ENCODE results near the gene IQCM. TPM values are rescaled to one million over a fixed set of nuclear protein-coding genes. Genes with fewer than 3 reads are reported as not detected.

The IQCM gene
- polyA plus RNA-seq, 3 donors = not detected

DNA sequence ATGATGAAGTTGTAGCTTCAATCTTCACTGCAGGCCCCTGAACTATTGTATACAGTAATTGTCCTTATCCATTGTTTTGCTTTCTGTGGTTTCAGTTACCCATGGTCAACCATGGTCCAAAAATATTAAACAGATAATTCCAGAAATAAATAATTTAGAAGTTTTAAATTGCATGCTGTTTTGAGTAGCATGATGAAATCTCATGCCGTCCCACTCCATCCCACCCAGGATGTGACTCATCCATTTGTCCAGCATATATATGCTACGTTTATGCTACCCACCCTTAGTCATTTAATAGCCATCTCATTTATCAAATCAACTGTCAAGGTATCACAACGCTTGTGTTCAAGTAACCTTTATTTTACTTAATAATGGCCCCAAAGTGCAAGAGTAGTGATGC lies 34.5 kb downstream of the IQCM start:
- Histone ChIP-seq H3K79me2 (ENCODE audit: insufficient read depth, low read length) (no peaks in the 10 kb centered on the region), H4K20me1 (ENCODE audit: insufficient read depth, low read length) (no peaks in the 10 kb centered on the region), H3K4me3 (replicated peaks in 1 of 3; ENCODE audit: low read depth in 2 of 3, low read length in 3 of 3) (no peak overlapping the region), H3K27ac (ENCODE audit: low read depth in 1 of 2, low read length in 2 of 2) (no peak overlapping the region), H3K36me3 (replicated peaks in 1 of 2; ENCODE audit: control insufficient read depth in 1 of 2, insufficient read depth in 2 of 2, low read length in 2 of 2) (no peaks in the 10 kb centered on the region), H3K4me1 (ENCODE audit: control insufficient read depth in 1 of 2, insufficient read depth in 2 of 2, low read length in 2 of 2) (no peaks in the 10 kb centered on the region), H2AFZ (ENCODE audit: insufficient read depth, low read depth, low read length, poor library complexity, severe bottlenecking) (no peak overlapping the region), H3K4me2 (replicated peaks; ENCODE audit: extremely low read depth, low read length, poor library complexity, severe bottlenecking) (no peak overlapping the region), H3K27me3 (ENCODE audit: control insufficient read depth in 2 of 2, insufficient read depth in 2 of 2, low read length in 2 of 2) (no peaks in the 10 kb centered on the region), H3K9me3 (replicated peaks in 1 of 2; ENCODE audit: control insufficient read depth in 1 of 2, insufficient read depth in 1 of 2, low read length in 2 of 2) (no peaks in the 10 kb centered on the region), H3K9ac (ENCODE audit: insufficient read depth, low read length, poor library complexity, severe bottlenecking) (no peak overlapping the region)
- Mint-ChIP-seq H3K4me1 (no peaks in the 10 kb centered on the region), H3K27me3 (ENCODE audit: low read depth in 3 of 3) (no peaks in the 10 kb centered on the region), H3K27ac (no peak overlapping the region), H3K36me3 (no peaks in the 10 kb centered on the region), H3K4me3 (no peak overlapping the region), H3K9me3 (peaks cover 0 to 11% (median 2%) of the 10 kb centered on the region in 7 donors)
- 100% methylated on average over 1 of the region's 3 CpGs for WGBS (ENCODE audit: insufficient coverage)
- TF ChIP-seq, protein P1, sequence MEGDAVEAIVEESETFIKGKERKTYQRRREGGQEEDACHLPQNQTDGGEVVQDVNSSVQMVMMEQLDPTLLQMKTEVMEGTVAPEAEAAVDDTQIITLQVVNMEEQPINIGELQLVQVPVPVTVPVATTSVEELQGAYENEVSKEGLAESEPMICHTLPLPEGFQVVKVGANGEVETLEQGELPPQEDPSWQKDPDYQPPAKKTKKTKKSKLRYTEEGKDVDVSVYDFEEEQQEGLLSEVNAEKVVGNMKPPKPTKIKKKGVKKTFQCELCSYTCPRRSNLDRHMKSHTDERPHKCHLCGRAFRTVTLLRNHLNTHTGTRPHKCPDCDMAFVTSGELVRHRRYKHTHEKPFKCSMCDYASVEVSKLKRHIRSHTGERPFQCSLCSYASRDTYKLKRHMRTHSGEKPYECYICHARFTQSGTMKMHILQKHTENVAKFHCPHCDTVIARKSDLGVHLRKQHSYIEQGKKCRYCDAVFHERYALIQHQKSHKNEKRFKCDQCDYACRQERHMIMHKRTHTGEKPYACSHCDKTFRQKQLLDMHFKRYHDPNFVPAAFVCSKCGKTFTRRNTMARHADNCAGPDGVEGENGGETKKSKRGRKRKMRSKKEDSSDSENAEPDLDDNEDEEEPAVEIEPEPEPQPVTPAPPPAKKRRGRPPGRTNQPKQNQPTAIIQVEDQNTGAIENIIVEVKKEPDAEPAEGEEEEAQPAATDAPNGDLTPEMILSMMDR (IDR thresholded peaks at IDR 0.05) = no peak
- no peak for DNase-seq
- intact Hi-C loops (cut with micrococcal nuclease) = no loop called here

DNA sequence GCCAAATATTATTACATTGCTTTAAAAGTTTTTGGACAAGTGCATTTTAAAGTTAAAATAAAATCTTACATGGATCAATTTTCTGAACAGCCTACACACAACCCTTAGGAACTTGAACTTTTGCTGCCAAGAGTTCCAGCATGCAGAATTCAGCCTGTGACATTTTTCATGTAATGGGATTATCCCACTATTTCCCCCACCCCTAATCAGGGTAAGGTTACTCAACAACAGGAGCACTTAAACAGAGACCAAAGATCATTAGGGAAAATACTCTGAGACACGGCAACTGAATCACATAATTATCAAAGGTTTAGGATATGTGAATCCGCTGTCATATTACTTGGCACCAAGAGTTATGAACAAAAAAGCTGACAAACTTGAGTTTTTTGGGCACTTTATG lies 47.2 kb downstream of the IQCM start:
- H3K4me1 Mint-ChIP-seq = no peaks in the 10 kb centered on the region
- no peak overlapping the region for H3K9ac ChIP-seq (ENCODE audit: insufficient read depth, low read length, poor library complexity, severe bottlenecking)
- H3K9me3 ChIP-seq (replicated peaks in 1 of 2; ENCODE audit: control insufficient read depth in 1 of 2, insufficient read depth in 1 of 2, low read length in 2 of 2) = no peaks in the 10 kb centered on the region
- H2AFZ ChIP-seq (ENCODE audit: insufficient read depth, low read depth, low read length, poor library complexity, severe bottlenecking) = no peak overlapping the region
- no peak overlapping the region for H3K27ac ChIP-seq (ENCODE audit: low read depth in 1 of 2, low read length in 2 of 2)
- H3K4me1 ChIP-seq (ENCODE audit: control insufficient read depth in 1 of 2, insufficient read depth in 2 of 2, low read length in 2 of 2) = no peaks in the 10 kb centered on the region
- no peak overlapping the region for H3K4me3 ChIP-seq (replicated peaks in 1 of 3; ENCODE audit: low read depth in 2 of 3, low read length in 3 of 3)
- H3K36me3 ChIP-seq (replicated peaks in 1 of 2; ENCODE audit: control insufficient read depth in 1 of 2, insufficient read depth in 2 of 2, low read length in 2 of 2) = no peaks in the 10 kb centered on the region
- no peaks in the 10 kb centered on the region for H4K20me1 ChIP-seq (ENCODE audit: insufficient read depth, low read length)
- DNase-seq = no peak
- no peak overlapping the region for H3K27ac Mint-ChIP-seq
- no peaks in the 10 kb centered on the region for H3K36me3 Mint-ChIP-seq
- intact Hi-C loops (cut with micrococcal nuclease) = no loop called here
- 100% methylated on average over 1 of the region's 2 CpGs for WGBS (ENCODE audit: insufficient coverage)
- no peaks in the 10 kb centered on the region for H3K27me3 ChIP-seq (ENCODE audit: control insufficient read depth in 2 of 2, insufficient read depth in 2 of 2, low read length in 2 of 2)
- no peaks in the 10 kb centered on the region for H3K79me2 ChIP-seq (ENCODE audit: insufficient read depth, low read length)
- peaks cover 0 to 6% (median 1%) of the 10 kb centered on the region in 7 donors for H3K9me3 Mint-ChIP-seq
- TF ChIP-seq, protein P1 (IDR thresholded peaks at IDR 0.05) = no peak
- H3K4me2 ChIP-seq (replicated peaks; ENCODE audit: extremely low read depth, low read length, poor library complexity, severe bottlenecking) = no peak overlapping the region
- no peak overlapping the region for H3K4me3 Mint-ChIP-seq
- H3K27me3 Mint-ChIP-seq (ENCODE audit: low read depth in 3 of 3) = no peaks in the 10 kb centered on the region

Measured in CD14-positive monocyte (primary cell).